Ascending aorta (tissue), 2 donors: Measurements from ENCODE around the gene RAB8A. TPM values are rescaled to one million over a fixed set of nuclear protein-coding genes. Genes with fewer than 3 reads are reported as not detected.
A peak's percentile ranks its signal among the peaks of the same experiment; 100 is the strongest.
"Not testable (repeated sequence)": the region's sequence is repeated elsewhere in the genome, so short reads cannot be mapped to it uniquely, and the experiment has no call there.

ENCODE experiments used
- DNase-seq, 2 donors: peaks; one replicate each; pipeline ENCODE4 v3.0.0-alpha.2; 2019; ENCODE audit warnings: low spot score in 2 of 2
- H3K27ac ChIP-seq, 2 donors: fragments of 200-600 bp; sonication (generic); one replicate each; pipeline ENCODE4 v1.5.1; 2016 to 2017; ENCODE audit warnings: mild to moderate bottlenecking in 1 of 2
- H3K27me3 ChIP-seq: fragments of 200-600 bp; sonication (generic); one replicate; pipeline ENCODE4 v1.5.1; 2017
- H3K36me3 ChIP-seq, 2 donors: fragments of 200-600 bp; sonication (generic); one replicate each; pipeline ENCODE4 v1.5.1; 2016
- H3K4me1 ChIP-seq, 2 donors: fragments of 200-600 bp; sonication (generic); one replicate each; pipeline ENCODE4 v1.5.1; 2016 to 2017; ENCODE audit warnings: mild to moderate bottlenecking in 1 of 2
- H3K4me3 ChIP-seq, 2 donors: fragments of 200-600 bp; sonication (generic); one replicate each; pipeline ENCODE4 v1.5.1; 2016 to 2017; ENCODE audit warnings: mild to moderate bottlenecking in 1 of 2
- H3K9me3 ChIP-seq, 2 donors: fragments of 200-600 bp; sonication (generic); one replicate each; pipeline ENCODE4 v1.5.1; 2016
- intact Hi-C: fragments of 100-400 bp; cut with DNase I; formaldehyde crosslinking; loops from one replicate; pipeline ENCODE4 v1.15.1; 2023
- total RNA-seq: library from RNA; depleted of rRNA; stranded (reverse); fragments of >200 nt; gene quantifications from one replicate; pipeline ENCODE4 v1.1.0, GENCODE V29; 2016
- TF ChIP-seq, protein P1 (sequence below), 3 experiments: fragments of 200-600 bp in 2 of 3; fragments of 450-650 bp in 1 of 3; sonication (generic) in 2 of 3; IDR thresholded peaks; one replicate each; pipeline ENCODE4 v1.5.1; 2016 to 2019; ENCODE audit warnings: antibody characterized with exemption in 3 of 3, mild to moderate bottlenecking in 1 of 3, moderate library complexity in 1 of 3

The RAB8A gene
- total RNA-seq, 1 donor from 2014 or later: 35.1 TPM

DNA sequence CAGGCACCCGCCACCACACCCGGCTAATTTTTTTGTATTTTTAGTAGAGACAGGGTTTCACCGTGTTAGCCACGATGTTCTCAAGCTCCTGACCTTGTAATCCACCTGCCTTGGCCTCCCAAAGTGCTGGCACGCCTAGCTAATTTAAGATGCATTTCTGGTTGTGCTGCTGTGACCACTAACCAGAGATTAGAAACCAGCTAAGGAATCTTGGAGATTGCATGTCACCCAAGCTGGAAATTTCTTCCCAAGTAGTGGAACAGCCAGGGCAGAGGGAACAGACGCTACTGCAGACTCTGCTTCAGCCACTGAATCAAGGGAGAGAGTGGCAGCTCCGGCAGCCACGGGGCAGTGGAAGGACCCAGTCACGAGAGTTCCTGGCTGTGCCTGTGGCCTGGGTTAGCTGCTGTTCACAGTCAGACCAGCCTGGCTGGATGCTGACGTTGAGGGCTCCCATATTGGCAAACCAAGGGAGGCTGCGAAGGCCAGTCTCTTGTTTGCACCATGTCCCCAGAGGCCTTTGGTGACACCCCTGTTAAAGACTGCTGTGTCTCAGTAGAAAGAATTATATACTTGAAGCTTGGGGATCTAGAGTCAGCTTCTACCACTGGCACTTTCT lies 27.5 kb upstream of the RAB8A start:
- peaks cover 89 to 92% of the 10 kb centered on the region in 2 donors for H3K36me3 ChIP-seq
- peak overlapping the region; percentile 31 to 49 for H3K27ac ChIP-seq

DNA sequence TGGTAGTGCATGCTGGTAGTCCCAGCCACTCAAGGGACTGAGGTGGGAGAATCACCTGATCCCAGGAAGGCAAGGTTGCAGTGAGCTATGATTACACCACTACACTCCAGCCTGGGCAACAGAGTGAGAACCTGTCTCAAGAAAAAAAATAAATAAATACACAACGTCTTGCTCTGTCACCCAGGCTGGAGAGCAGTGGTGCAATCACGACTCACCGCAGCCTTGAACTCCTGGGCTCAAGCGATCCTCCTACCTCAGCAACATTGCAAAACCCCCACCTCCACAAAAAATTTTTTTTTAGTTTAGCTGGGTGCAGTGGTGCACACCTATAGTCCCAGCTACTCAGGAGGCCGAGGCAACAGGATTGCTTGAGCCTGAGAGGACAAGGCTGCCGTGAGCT lies 26.6 kb upstream of the RAB8A start:
- Histone ChIP-seq H3K9me3 (no peaks in the 10 kb centered on the region), H3K27ac (peak overlapping the region in 1 of 2 donors; percentile 49), H3K4me3 (no peak overlapping the region), H3K4me1 (peaks cover 19 to 58% of the 10 kb centered on the region in 2 donors), H3K27me3 (no peaks in the 10 kb centered on the region), H3K36me3 (peaks cover 98 to 100% of the 10 kb centered on the region in 2 donors)
- no peak for DNase-seq
- intact Hi-C loops: no loop called here
- TF ChIP-seq, protein P1, sequence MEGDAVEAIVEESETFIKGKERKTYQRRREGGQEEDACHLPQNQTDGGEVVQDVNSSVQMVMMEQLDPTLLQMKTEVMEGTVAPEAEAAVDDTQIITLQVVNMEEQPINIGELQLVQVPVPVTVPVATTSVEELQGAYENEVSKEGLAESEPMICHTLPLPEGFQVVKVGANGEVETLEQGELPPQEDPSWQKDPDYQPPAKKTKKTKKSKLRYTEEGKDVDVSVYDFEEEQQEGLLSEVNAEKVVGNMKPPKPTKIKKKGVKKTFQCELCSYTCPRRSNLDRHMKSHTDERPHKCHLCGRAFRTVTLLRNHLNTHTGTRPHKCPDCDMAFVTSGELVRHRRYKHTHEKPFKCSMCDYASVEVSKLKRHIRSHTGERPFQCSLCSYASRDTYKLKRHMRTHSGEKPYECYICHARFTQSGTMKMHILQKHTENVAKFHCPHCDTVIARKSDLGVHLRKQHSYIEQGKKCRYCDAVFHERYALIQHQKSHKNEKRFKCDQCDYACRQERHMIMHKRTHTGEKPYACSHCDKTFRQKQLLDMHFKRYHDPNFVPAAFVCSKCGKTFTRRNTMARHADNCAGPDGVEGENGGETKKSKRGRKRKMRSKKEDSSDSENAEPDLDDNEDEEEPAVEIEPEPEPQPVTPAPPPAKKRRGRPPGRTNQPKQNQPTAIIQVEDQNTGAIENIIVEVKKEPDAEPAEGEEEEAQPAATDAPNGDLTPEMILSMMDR (IDR thresholded peaks at IDR 0.05): no peak

More for the DNA sequence above, 27.5 kb upstream of the RAB8A start:
- peaks cover 23 to 65% of the 10 kb centered on the region in 2 donors for H3K4me1 ChIP-seq
- H3K27me3 ChIP-seq: no peaks in the 10 kb centered on the region
- DNase-seq: no peak
- H3K4me3 ChIP-seq: no peak overlapping the region
- intact Hi-C loops: no loop called here
- no peaks in the 10 kb centered on the region for H3K9me3 ChIP-seq
- TF ChIP-seq, protein P1 (IDR thresholded peaks at IDR 0.05): no peak

DNA sequence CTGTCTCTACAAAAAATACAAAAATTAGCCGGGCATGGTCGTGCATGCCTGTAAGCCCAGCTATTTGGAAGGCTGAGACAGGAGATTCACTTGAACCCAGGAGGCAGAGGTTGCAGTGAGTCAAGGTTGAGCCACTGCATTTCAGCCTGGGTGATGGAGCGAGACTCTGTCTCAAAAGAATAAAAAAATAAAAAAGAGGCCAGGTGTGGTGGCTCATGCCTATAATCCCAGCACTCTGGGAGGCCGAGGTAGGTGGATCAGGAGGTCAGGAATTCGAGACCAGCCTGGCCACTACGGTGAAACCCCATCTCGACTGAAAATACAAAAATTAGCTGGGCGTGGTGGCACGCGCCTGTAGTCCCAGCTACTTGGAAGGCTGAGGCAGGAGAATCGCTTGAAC lies 24.3 kb upstream of the RAB8A start:
- peaks cover 99 to 100% of the 10 kb centered on the region in 2 donors for H3K36me3 ChIP-seq
- H3K9me3 ChIP-seq, H3K27me3 ChIP-seq, DNase-seq, H3K4me3 ChIP-seq, intact Hi-C loops: not testable (repeated sequence)
- H3K27ac ChIP-seq: peak overlapping the region; percentile 37 to 52
- H3K4me1 ChIP-seq: peaks cover 13 to 35% of the 10 kb centered on the region in 2 donors

DNA sequence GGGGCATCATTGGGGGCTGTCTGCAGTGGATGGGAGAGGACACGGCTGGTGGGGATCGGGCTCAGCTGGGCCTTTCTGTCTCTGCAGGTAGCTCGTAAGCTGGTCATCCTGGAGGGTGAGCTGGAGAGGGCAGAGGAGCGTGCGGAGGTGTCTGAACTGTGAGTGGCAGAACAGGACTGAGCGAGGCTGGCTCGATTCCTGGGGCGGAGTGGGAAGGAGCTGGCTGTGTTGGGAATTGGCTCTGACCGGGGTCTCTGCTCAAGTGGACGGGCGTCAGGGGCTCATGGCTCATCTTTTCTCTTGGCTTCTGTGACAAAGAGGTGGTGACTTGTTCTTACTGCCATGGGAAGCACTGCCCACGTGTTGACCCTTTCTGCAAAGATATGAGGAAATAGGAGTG lies 23.7 kb upstream of the RAB8A start:
- Histone ChIP-seq H3K27me3 (no peaks in the 10 kb centered on the region), H3K27ac (peak overlapping the region; percentile 37 to 52), H3K9me3 (no peaks in the 10 kb centered on the region), H3K36me3 (peaks cover 100% of the 10 kb centered on the region in 2 donors), H3K4me3 (no peak overlapping the region), H3K4me1 (peaks cover 13 to 33% of the 10 kb centered on the region in 2 donors)
- intact Hi-C loops: no loop called here
- TF ChIP-seq, protein P1 (IDR thresholded peaks at IDR 0.05): no peak
- peak in 1 of 2 donors; percentile 67 for DNase-seq

DNA sequence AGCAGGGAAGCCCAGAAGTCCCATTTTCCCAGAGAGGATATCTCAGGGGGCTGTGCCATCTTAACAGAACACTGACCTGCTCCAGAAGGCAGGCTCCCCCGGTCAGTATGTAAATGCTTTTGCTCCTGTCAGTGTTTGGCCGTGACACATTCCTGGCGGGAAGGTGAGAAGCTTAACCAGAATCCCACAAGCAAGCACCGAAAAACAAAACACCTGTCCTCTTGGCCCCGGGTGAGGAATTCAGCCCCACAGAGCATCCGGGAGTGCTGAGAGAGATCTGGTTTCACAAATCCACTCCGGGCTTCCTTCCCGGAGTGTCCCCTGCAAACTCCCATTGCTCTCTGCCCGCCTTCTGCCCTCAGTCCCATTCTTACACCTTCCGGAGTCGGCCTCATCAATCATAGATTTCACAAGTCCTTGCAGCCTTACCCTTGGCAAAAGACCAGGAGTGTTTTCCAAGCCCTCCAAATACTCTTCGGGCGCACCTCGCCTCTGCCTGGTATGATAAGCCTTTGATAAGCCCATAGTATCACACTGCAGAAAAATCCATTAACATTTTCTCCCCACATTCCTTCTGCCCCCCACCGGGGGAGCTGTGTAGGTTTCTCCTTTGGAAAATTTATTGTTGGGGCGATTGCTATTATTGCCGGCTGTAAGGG lies 23.2 kb upstream of the RAB8A start:
- DNase-seq: peak in 1 of 2 donors; percentile 62
- H3K27me3 ChIP-seq: no peaks in the 10 kb centered on the region
- H3K4me3 ChIP-seq: no peak overlapping the region
- H3K9me3 ChIP-seq: no peaks in the 10 kb centered on the region
- peak overlapping the region; percentile 37 to 52 for H3K27ac ChIP-seq
- intact Hi-C loops: no loop called here
- H3K36me3 ChIP-seq: peaks cover 100% of the 10 kb centered on the region in 2 donors
- H3K4me1 ChIP-seq: peaks cover 13 to 30% of the 10 kb centered on the region in 2 donors
- TF ChIP-seq, protein P1 (IDR thresholded peaks at IDR 0.05): no peak
